ENCODE measurements around the gene HNRNPUL1. TPM values are rescaled to one million over a fixed set of nuclear protein-coding genes. Genes with fewer than 3 reads are reported as not detected.

Gene HNRNPUL1
- polyA plus RNA-seq, 4 donors, result 76.3 to 139 (median 99.1) TPM

DNA sequence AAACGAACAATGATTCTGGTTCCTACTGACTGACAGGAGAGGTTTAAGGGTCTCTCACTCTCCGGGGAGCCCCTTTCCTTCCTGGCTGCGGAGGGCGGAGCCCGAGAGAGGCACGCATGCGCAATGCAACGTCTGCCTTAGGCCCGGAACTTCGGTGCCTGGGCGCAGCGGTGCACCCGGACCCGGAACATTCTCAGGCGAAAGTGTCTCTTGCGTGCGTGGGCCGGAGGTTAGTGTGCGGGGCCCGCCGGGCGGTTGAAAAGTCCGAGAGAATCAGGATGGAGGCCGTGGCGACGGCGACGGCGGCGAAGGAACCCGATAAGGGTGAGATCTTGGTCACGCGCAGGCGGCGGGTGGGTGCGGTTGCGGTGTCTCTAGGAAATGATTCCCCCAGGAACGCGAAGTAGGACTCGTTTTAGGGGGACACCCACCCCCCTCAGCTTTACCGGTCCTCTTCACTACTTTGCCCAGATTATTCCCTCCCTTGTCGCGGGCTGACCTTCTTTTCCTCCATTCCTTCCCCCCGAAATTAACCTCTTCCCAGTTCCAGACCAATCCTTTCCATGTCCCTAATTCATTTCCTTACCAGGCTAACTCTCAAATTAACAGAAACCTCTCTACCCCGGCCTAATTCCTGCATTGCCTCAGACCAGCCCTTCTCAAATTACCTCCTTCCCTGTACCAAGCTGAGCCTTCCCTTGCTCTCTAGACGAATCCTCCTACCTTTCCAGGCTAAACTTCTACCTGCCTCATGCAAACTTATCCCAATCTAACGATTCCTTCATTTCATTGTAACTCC lies 46.1 kb downstream of the HNRNPUL1 start, which contains the start of gene CCDC97:
TSS of gene CCDC97 (plus strand) at position 140 of the 799 bp plus-strand sequence. CDS start at position 279, 139 bp downstream.
- H3K27me3 ChIP-seq (ENCODE audit: control insufficient read depth in 3 of 3, insufficient read depth in 3 of 3, low read length in 3 of 3), result no peaks in the 10 kb centered on the region
- peak; percentile 88 to 96 for DNase-seq
- peaks cover 0 to 22% (median 8%) of the 10 kb centered on the region in 3 donors for H3K4me1 ChIP-seq (ENCODE audit: control insufficient read depth in 3 of 3, insufficient read depth in 2 of 3, low read depth in 1 of 3, low read length in 2 of 3)
- peak within 1 kb of the TSS; percentile 69 to 77 (median 69) for H3K4me3 ChIP-seq (ENCODE audit: low read depth in 1 of 3, low read length in 3 of 3)
- FAIRE-seq, result no peak
- H3K9me3 ChIP-seq (ENCODE audit: control insufficient read depth in 2 of 2, insufficient read depth in 1 of 2, low read depth in 1 of 2, low read length in 1 of 2), result no peaks in the 10 kb centered on the region
- H3K27ac ChIP-seq (ENCODE audit: low read depth in 1 of 3, low read length in 2 of 3), result peak within 1 kb of the TSS; percentile 92 to 97 (median 94)
- H3K36me3 ChIP-seq (ENCODE audit: control insufficient read depth in 3 of 3, insufficient read depth in 2 of 3, low read depth in 1 of 3, low read length in 3 of 3), result peaks cover 16 to 54% (median 16%) of the 10 kb centered on the region in 3 donors
- WGBS, 3 donors, result 0 to 1% (median 0%) methylated on average over 41 to 47 of the region's 47 CpGs

- 38 to 54% (median 53%) methylated on average over 5 of the region's 5 CpGs for WGBS, 3 donors
- H3K4me1 ChIP-seq (ENCODE audit: control insufficient read depth in 3 of 3, insufficient read depth in 2 of 3, low read depth in 1 of 3, low read length in 2 of 3), result peaks cover 0 to 22% (median 8%) of the 10 kb centered on the region in 3 donors
- H3K4me3 ChIP-seq (ENCODE audit: low read depth in 1 of 3, low read length in 3 of 3), result peak overlapping the region in 1 of 3 donors; percentile 69
- DNase-seq (no peak), FAIRE-seq (no peak)
- H3K27me3 ChIP-seq (ENCODE audit: control insufficient read depth in 3 of 3, insufficient read depth in 3 of 3, low read length in 3 of 3), result no peaks in the 10 kb centered on the region
- H3K36me3 ChIP-seq (ENCODE audit: control insufficient read depth in 3 of 3, insufficient read depth in 2 of 3, low read depth in 1 of 3, low read length in 3 of 3), result peaks cover 9 to 54% (median 11%) of the 10 kb centered on the region in 3 donors
- peak overlapping the region in 2 of 3 donors; percentile 92 to 97 for H3K27ac ChIP-seq (ENCODE audit: low read depth in 1 of 3, low read length in 2 of 3)
- no peaks in the 10 kb centered on the region for H3K9me3 ChIP-seq (ENCODE audit: control insufficient read depth in 2 of 2, insufficient read depth in 1 of 2, low read depth in 1 of 2, low read length in 1 of 2)
Measured at GRCh38 chr19:41311072-41311471, 46.9 kb downstream of the HNRNPUL1 start.

DNA sequence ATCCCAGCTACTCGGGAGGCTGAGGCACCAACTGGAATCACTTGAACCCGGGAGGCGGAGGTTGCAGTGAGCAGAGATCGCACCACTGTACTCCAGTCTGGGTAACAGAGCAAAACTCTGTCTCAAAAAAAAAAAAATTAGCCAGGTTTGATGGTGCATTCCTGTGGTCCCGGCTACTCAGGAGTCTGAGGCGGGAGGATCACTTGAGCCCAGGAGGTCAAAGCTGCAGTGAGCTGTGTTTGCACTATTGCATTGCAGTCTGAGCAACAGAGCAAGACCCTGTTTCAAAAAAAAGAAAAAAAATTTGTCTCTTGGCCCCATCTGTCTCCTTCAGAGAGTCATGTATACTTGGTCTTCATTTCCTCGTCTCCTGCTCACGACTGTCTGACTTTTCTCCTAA lies 47.4 kb downstream of the HNRNPUL1 start:
- FAIRE-seq (no peak), DNase-seq (no peak)
- no peaks in the 10 kb centered on the region for H3K9me3 ChIP-seq (ENCODE audit: control insufficient read depth in 2 of 2, insufficient read depth in 1 of 2, low read depth in 1 of 2, low read length in 1 of 2)
- 89 to 92% (median 92%) methylated on average over 8 of the region's 8 CpGs for WGBS, 3 donors
- peaks cover 0 to 22% (median 8%) of the 10 kb centered on the region in 3 donors for H3K4me1 ChIP-seq (ENCODE audit: control insufficient read depth in 3 of 3, insufficient read depth in 2 of 3, low read depth in 1 of 3, low read length in 2 of 3)
- no peaks in the 10 kb centered on the region for H3K27me3 ChIP-seq (ENCODE audit: control insufficient read depth in 3 of 3, insufficient read depth in 3 of 3, low read length in 3 of 3)
- H3K36me3 ChIP-seq (ENCODE audit: control insufficient read depth in 3 of 3, insufficient read depth in 2 of 3, low read depth in 1 of 3, low read length in 3 of 3), result peaks cover 6 to 54% (median 11%) of the 10 kb centered on the region in 3 donors
- no peak overlapping the region for H3K27ac ChIP-seq (ENCODE audit: low read depth in 1 of 3, low read length in 2 of 3)
- no peak overlapping the region for H3K4me3 ChIP-seq (ENCODE audit: low read depth in 1 of 3, low read length in 3 of 3)

- Histone ChIP-seq H3K9me3 (ENCODE audit: control insufficient read depth in 2 of 2, insufficient read depth in 1 of 2, low read depth in 1 of 2, low read length in 1 of 2) (no peaks in the 10 kb centered on the region), H3K36me3 (ENCODE audit: control insufficient read depth in 3 of 3, insufficient read depth in 2 of 3, low read depth in 1 of 3, low read length in 3 of 3) (peaks cover 16 to 83% (median 21%) of the 10 kb centered on the region in 3 donors), H3K4me3 (ENCODE audit: low read depth in 1 of 3, low read length in 3 of 3) (no peak overlapping the region), H3K4me1 (ENCODE audit: control insufficient read depth in 3 of 3, insufficient read depth in 2 of 3, low read depth in 1 of 3, low read length in 2 of 3) (peaks cover 0 to under 1% (median 0%) of the 10 kb centered on the region in 3 donors), H3K27me3 (ENCODE audit: control insufficient read depth in 3 of 3, insufficient read depth in 3 of 3, low read length in 3 of 3) (no peaks in the 10 kb centered on the region), H3K27ac (ENCODE audit: low read depth in 1 of 3, low read length in 2 of 3) (no peak overlapping the region)
- WGBS, 3 donors, result 96 to 98% (median 97%) methylated on average over 24 of the region's 24 CpGs
- DNase-seq (no peak), FAIRE-seq (no peak)
Measured at GRCh38 chr19:41316306-41316920, 52.2 kb downstream of the HNRNPUL1 start.

DNA sequence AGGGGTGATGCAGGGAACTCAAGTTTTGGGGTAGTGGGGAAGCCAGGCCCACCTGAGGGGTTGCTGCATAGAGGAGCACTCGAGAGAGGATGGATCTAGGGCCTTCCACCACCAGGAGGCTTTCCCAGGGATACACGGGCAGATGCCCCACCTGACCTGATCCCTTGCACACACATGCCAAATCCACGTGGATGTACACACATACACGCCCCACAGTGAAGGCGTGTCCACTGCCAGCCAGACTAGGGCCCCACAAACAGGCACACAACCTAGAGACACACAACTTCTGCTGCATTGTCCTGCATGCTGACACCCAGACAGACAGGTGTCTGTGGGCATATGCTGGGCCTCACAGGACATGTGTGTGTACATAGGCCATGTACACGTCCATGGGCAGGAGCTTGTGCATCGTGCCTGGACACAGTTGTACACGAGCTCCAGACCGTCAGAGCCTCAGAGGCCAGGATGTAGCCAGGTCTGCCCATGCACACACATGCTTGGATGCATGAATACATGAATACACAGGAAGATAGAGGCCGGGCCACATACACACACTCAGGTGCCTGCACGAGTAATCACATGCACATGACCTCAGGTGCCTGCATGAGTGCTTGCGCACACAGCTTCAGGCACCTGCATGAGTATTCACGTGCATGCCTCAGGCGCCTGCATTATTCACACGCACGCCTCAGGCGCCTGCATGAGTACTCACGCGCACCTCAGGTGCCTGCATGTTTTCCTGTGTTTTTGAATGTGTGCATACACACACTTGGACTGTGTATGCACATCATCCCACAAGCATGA lies 54.7 kb downstream of the HNRNPUL1 start:
- no peaks in the 10 kb centered on the region for H3K27me3 ChIP-seq (ENCODE audit: control insufficient read depth in 3 of 3, insufficient read depth in 3 of 3, low read length in 3 of 3)
- no peaks in the 10 kb centered on the region for H3K9me3 ChIP-seq (ENCODE audit: control insufficient read depth in 2 of 2, insufficient read depth in 1 of 2, low read depth in 1 of 2, low read length in 1 of 2)
- H3K4me3 ChIP-seq (ENCODE audit: low read depth in 1 of 3, low read length in 3 of 3), result no peak overlapping the region
- DNase-seq (no peak), FAIRE-seq (no peak)
- WGBS, 3 donors, result 76 to 86% (median 85%) methylated on average over 19 of the region's 19 CpGs
- peaks cover 0 to 9% (median 4%) of the 10 kb centered on the region in 3 donors for H3K4me1 ChIP-seq (ENCODE audit: control insufficient read depth in 3 of 3, insufficient read depth in 2 of 3, low read depth in 1 of 3, low read length in 2 of 3)
- no peak overlapping the region for H3K27ac ChIP-seq (ENCODE audit: low read depth in 1 of 3, low read length in 2 of 3)
- H3K36me3 ChIP-seq (ENCODE audit: control insufficient read depth in 3 of 3, insufficient read depth in 2 of 3, low read depth in 1 of 3, low read length in 3 of 3), result peaks cover 9 to 90% (median 19%) of the 10 kb centered on the region in 3 donors

DNA sequence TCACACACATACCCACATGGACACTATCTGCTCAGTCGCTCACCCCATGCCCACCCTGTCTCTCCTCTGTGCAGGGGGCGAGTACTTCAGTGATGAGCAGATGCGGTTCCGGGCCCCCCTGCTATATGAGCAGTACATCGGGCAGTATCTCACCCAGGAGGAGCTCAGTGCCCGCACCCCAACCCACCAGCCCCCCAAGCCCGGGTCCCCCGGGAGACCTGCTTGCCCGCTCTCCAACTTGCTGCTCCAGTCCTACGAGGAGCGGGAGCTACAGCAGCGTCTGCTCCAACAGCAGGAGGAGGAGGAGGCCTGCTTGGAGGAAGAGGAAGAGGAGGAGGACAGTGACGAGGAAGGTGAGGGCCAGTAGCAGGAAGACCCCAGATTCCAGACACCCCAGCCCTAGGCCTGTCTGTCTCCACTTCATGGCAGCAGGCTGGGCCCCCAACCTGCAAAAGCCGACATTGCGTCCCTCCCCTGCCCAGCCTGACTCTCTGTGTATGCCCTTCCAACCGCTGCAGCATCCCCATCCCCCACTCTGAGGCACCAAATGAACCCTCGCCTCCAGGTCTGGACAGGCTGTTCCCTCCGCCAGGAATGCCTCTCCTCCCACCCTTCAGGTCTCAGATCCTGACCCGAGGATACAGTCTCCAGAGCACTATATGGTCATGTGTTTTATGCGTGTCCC lies 55.5 kb downstream of the HNRNPUL1 start:
- 84 to 93% (median 92%) methylated on average over 20 of the region's 20 CpGs for WGBS, 3 donors
- Histone ChIP-seq H3K9me3 (ENCODE audit: control insufficient read depth in 2 of 2, insufficient read depth in 1 of 2, low read depth in 1 of 2, low read length in 1 of 2) (no peaks in the 10 kb centered on the region), H3K27me3 (ENCODE audit: control insufficient read depth in 3 of 3, insufficient read depth in 3 of 3, low read length in 3 of 3) (no peaks in the 10 kb centered on the region), H3K27ac (ENCODE audit: low read depth in 1 of 3, low read length in 2 of 3) (no peak overlapping the region), H3K4me3 (ENCODE audit: low read depth in 1 of 3, low read length in 3 of 3) (no peak overlapping the region), H3K4me1 (ENCODE audit: control insufficient read depth in 3 of 3, insufficient read depth in 2 of 3, low read depth in 1 of 3, low read length in 2 of 3) (peaks cover 0 to 12% (median 4%) of the 10 kb centered on the region in 3 donors), H3K36me3 (ENCODE audit: control insufficient read depth in 3 of 3, insufficient read depth in 2 of 3, low read depth in 1 of 3, low read length in 3 of 3) (peaks cover 9 to 89% (median 19%) of the 10 kb centered on the region in 3 donors)
- FAIRE-seq (no peak), DNase-seq (no peak)

GRCh38 chr19:41320185-41320518 lies 56.0 kb downstream of the HNRNPUL1 start:
- DNase-seq (no peak), FAIRE-seq (no peak)
- peaks cover 0 to 3% (median 0%) of the 10 kb centered on the region in 3 donors for H3K27me3 ChIP-seq (ENCODE audit: control insufficient read depth in 3 of 3, insufficient read depth in 3 of 3, low read length in 3 of 3)
- peaks cover 8 to 83% (median 19%) of the 10 kb centered on the region in 3 donors for H3K36me3 ChIP-seq (ENCODE audit: control insufficient read depth in 3 of 3, insufficient read depth in 2 of 3, low read depth in 1 of 3, low read length in 3 of 3)
- H3K4me1 ChIP-seq (ENCODE audit: control insufficient read depth in 3 of 3, insufficient read depth in 2 of 3, low read depth in 1 of 3, low read length in 2 of 3), result peaks cover 0 to 16% (median 4%) of the 10 kb centered on the region in 3 donors
- 84 to 90% (median 85%) methylated on average over 11 of the region's 11 CpGs for WGBS, 3 donors
- H3K27ac ChIP-seq (ENCODE audit: low read depth in 1 of 3, low read length in 2 of 3), result no peak overlapping the region
- H3K9me3 ChIP-seq (ENCODE audit: control insufficient read depth in 2 of 2, insufficient read depth in 1 of 2, low read depth in 1 of 2, low read length in 1 of 2), result no peaks in the 10 kb centered on the region
- no peak overlapping the region for H3K4me3 ChIP-seq (ENCODE audit: low read depth in 1 of 3, low read length in 3 of 3)
